ENCODE data around the gene SLX4IP.

The SLX4IP gene

GRCh38 chr20:10633718-10634117, 198.6 kb downstream of the SLX4IP start:
- no peak for DNase-seq (ENCODE audit: low read depth)

- DNase-seq (ENCODE audit: low read depth): no peak
Observed at GRCh38 chr20:10634211-10634610, 199.1 kb downstream of the SLX4IP start.

- no peak for DNase-seq (ENCODE audit: low read depth)
Observed at GRCh38 chr20:10634683-10635411, 199.7 kb downstream of the SLX4IP start.

DNA sequence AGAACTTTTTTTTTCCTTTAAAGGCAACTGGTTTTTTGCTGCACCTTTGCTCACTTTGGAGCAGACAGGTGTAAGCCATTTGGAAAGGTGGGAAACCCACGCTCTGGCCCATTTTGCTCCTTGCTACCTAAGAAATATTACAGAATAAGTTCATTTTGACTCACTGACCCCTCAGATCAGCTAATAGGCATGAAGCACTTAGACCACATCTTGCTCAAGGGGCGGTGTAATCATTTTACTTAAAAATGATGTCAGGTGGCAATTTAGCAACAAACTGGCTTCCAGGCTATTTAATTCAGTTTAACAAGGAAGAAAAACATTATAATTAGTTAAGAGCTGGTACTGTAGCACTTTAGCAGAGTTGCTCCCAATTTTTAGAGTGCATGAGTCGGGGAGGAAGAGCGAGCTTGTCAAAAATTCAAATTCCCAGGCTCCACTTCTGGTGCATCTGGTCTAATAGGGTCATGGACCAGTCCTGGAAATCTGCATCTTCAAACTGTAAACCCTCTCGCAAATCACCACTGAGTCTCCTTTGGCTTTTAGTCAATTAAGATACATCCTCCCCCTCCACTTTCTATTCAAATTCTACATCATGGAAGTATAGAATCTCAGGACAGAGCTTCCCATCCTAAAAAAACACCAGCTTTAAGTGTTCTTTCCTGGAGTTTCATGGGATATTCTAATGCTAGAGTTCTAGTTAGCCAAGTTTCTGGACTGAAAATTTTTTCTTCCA, 200.5 kb downstream of the SLX4IP start:
- no peak for DNase-seq (ENCODE audit: low read depth)

DNA sequence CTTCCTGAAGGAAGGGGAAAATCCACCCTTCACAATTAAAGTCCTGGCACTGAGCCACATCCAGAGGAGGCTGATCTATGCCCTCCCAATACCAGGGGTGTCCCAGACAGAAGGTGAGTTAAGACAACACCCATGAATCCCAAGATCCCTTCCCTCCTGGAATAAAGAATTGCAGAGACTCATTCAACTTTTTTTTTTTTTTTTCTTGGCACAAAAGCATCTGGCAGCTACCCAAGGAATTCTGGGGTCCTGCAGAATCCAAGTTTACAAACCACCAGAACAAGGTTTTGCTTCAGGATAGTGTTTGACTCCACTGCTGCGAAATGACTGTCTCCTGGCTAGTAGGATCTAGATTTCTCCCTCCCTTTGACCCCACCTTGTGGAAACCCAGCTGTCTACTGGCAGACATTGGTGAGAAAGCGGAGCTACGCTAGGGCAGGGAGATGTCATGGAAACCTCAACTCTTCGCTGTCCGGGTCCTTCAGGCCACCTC, 201.3 kb downstream of the SLX4IP start:
- DNase-seq (ENCODE audit: low read depth): no peak

DNA sequence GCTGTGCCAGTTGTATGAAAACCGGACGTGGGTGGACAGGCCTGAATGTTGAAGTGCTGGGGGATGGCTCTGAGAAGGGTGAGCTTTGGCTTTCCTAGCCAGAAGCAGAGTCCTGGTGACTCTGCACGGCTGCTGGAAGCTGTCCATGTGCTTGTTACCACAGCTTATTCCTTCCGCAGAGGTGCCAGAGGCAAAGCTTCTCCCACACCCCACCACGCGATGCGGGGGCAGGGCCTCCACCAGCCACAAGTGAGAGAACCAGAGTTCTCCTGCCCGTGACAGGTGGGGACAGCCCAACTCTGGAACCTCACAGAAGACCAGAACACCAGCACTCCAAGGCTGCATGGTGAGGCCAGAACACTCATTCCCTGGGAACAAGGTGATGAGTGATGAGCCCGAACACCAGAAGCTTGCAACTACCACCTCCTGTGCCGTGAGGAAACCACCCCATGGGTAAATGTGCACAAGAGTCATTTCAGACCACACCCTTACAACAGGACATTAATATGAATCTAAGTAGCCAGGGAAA, 202.0 kb downstream of the SLX4IP start:
- no peak for DNase-seq (ENCODE audit: low read depth)

- no peak for DNase-seq (ENCODE audit: low read depth)
Observed at GRCh38 chr20:10637563-10637962, 202.5 kb downstream of the SLX4IP start.

DNA sequence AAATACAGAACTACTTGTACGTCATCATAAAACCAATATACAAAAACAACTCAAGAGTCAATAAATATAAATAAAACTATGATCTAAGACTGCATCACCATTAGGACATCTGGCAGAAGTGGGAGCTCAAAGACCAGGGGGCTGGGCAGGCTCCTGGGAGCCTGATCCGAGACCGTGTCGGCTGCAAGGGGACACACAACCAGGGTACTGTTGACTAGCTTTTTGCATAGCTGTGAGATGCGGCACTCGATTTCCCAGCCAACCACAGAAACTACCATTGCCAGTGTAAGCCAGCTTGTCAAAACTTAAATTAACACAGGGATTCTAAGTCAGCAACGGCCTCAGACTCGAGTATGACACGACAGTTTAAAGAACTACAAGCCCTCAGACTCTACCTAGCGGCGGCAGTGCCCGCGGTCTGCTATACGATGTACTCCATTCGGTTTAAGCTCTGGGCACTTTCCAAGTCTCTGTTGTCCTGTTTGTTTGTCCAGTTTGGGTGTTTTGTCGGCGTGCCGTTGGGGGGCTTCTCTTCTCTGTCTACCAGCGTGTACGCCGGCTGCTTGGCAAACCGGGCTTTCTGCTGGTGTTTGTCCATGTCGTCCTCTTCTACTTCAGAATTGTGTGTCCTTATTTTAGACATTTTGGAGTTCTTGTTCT, 204.1 kb downstream of the SLX4IP start:
- DNase-seq (ENCODE audit: low read depth): no peak

- no peak for DNase-seq (ENCODE audit: low read depth)
Observed at GRCh38 chr20:10639737-10640556, 204.8 kb downstream of the SLX4IP start.

GRCh38 chr20:10640897-10641296, 205.8 kb downstream of the SLX4IP start:
- no peak for DNase-seq (ENCODE audit: low read depth)

DNA sequence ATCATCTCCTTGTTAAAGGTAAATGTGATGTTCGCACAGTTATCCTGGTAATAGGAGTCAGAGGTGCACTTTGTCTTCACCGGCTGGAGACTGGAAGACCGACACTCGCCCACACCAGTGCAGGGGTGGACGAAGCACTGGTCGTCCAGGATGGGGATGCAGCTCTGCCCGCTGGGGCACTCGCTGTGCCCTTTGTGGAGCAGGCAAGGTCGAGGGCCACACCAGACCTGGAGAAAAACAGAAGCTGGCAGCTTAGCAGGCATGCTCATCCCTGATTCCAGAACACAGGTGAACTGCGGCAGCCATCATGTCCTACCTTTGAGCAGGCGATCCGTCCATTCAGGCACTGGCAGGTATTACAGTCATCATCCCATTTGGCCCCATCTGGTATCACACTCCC, 206.4 kb downstream of the SLX4IP start:
- DNase-seq (ENCODE audit: low read depth): no peak

DNA sequence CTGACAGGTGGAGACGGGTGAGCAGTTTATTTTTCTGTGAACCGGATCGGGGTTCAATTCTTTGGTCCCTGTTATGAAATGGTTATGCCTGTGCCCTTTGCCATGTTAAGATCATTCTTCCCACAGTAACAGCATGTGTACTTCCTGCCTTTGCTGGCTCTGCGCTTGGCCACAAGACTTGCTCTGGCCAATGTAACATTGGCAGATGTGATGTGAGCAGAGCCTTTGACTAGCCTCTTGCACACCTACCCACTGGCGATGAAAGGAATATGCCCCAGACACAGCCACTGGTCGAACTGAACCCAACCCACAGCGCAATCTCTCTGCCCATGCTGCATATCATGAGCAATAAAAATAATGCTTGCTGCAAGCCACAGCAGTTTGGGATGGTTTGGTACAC, 206.8 kb downstream of the SLX4IP start:
- DNase-seq (ENCODE audit: low read depth): no peak

- DNase-seq (ENCODE audit: low read depth): no peak
Observed at GRCh38 chr20:10642856-10643559, 207.9 kb downstream of the SLX4IP start.

GRCh38 chr20:10643560-10643873, 208.4 kb downstream of the SLX4IP start:
- no peak for DNase-seq (ENCODE audit: low read depth)

- no peak for DNase-seq (ENCODE audit: low read depth)
Observed at GRCh38 chr20:10644458-10645204, 209.5 kb downstream of the SLX4IP start.

GRCh38 chr20:10645205-10645570, 210.1 kb downstream of the SLX4IP start:
- no peak for DNase-seq (ENCODE audit: low read depth)

DNA sequence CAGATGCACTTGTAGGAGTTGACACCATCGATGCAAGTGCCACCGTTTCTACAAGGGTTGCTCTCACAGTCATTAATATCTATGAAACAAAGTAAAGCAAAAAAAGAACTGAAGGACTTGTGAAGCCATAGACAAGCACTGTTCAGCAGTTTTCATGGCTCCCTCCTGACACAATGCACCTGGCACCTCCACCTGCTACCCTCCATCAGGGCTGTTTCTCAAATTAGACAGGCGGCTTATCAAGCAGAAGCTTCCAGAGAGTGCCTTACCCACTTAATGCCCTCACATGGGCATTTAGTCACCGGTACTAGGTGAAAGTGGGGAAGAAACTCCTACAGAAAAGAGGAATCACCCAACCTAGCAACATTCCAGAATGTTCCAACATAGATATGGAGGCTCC, 210.9 kb downstream of the SLX4IP start:
- no peak for DNase-seq (ENCODE audit: low read depth)

GRCh38 chr20:10646886-10647420, 211.8 kb downstream of the SLX4IP start:
- DNase-seq (ENCODE audit: low read depth): no peak

DNA sequence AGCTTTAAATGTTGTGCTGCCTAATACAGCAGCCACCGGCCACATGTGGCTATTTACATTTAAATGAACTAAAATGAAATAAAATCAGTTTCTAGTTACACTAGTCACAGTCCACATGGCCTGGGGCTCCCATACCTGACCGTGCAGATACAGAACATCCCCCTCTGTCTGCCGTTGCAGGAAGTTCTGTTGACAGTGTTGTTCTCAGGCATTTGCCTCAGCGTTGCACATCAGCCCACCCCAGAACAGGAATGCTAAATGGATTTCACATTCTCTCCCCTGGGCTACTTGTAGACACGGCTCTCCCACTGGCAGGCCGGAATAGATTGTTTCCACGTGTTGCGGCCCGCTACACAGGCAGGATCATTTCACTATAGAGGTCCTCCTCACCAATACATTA, 212.4 kb downstream of the SLX4IP start:
- DNase-seq (ENCODE audit: low read depth): no peak

DNA sequence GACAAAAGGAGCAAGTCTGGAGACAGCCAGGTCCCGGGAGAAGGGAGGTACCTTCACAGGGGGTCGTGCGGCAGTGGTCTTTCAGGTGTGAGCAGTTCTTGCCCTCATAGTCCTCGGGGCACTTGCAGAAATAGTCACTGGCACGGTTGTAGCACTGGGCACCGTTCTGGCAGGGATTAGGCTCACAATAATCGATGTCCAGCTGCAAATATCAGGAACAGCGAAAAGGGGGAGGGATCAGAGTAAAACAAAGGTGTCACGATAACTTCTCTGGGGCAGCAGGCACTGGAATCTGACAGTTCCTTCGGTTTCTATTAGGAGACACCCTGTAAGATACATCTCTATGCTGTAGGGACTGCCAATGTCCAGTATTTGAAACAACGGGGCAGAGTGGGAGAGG, 212.8 kb downstream of the SLX4IP start:
- no peak for DNase-seq (ENCODE audit: low read depth)

Data from T follicular helper cell (primary cell).